Smooth muscle cell of the brain vasculature (primary cell): Measurements from ENCODE around the gene ISLR.

Experiments used
- DNase-seq: peaks from one replicate; pipeline ENCODE4 v3.0.0-alpha.2; 2012; ENCODE audit warnings: low read depth, low spot score

Gene ISLR

GRCh38 chr15:74173380-74174218, at the start of gene ISLR:
Gene ISLR, plus strand, starts transcription at chr15:74173710. Its CDS starts 1,149 bp downstream, at chr15:74174859.
- no peak for DNase-seq

- DNase-seq = no peak
Observed at GRCh38 chr15:74124196-74124595, 49.3 kb upstream of the ISLR start.

- DNase-seq = no peak
Observed at GRCh38 chr15:74124759-74125158, 48.8 kb upstream of the ISLR start.

GRCh38 chr15:74127255-74127953, 46.1 kb upstream of the ISLR start:
- DNase-seq = peak; percentile 62

GRCh38 chr15:74127954-74128784, 45.3 kb upstream of the ISLR start:
- no peak for DNase-seq

GRCh38 chr15:74128785-74129585, 44.5 kb upstream of the ISLR start:
- no peak for DNase-seq

GRCh38 chr15:74129586-74130154, 43.8 kb upstream of the ISLR start:
- no peak for DNase-seq

- DNase-seq = no peak
Observed at GRCh38 chr15:74130155-74130848, 43.2 kb upstream of the ISLR start, which contains the start of gene ISLR2. Gene ISLR2, plus strand, starts transcription at chr15:74130586. Its CDS starts 2,169 bp downstream, at chr15:74132755.

GRCh38 chr15:74130849-74131627, 42.5 kb upstream of the ISLR start:
- no peak for DNase-seq

GRCh38 chr15:74131628-74132413, 41.7 kb upstream of the ISLR start:
- no peak for DNase-seq

- no peak for DNase-seq
Observed at GRCh38 chr15:74132681-74133651, 40.5 kb upstream of the ISLR start.

- no peak for DNase-seq
Observed at GRCh38 chr15:74133694-74134386, 39.7 kb upstream of the ISLR start.

GRCh38 chr15:74134387-74135027, 39.0 kb upstream of the ISLR start:
- DNase-seq = no peak

- DNase-seq = no peak
Observed at GRCh38 chr15:74135041-74135565, 38.4 kb upstream of the ISLR start.

- DNase-seq = no peak
Observed at GRCh38 chr15:74136540-74136813, 37.0 kb upstream of the ISLR start.

- no peak for DNase-seq
Observed at GRCh38 chr15:74136814-74137536, 36.5 kb upstream of the ISLR start.
